Measurements from ENCODE around the gene STK17B. TPM values are rescaled to one million over a fixed set of nuclear protein-coding genes. Genes with fewer than 3 reads are reported as not detected.

STK17B gene
- total RNA-seq, 1 donor from 2014 or later, result 66.9 TPM

GRCh38 chr2:196176142-196176738 lies 4.9 kb upstream of the STK17B start:
- Histone ChIP-seq H3K27me3 (no peaks in the 10 kb centered on the region), H3K9me3 (no peaks in the 10 kb centered on the region), H3K27ac (no peak overlapping the region), H3K36me3 (no peaks in the 10 kb centered on the region), H3K4me3 (no peak overlapping the region), H3K4me1 (no peaks in the 10 kb centered on the region)
- intact Hi-C loops (cut with DNase I), result no loop called here
- TF ChIP-seq CTCF (IDR thresholded peaks at IDR 0.05), result no peak
- DNase-seq, result no peak
- no peak for ATAC-seq

GRCh38 chr2:196174404-196174803 lies 3.0 kb upstream of the STK17B start:
- TF ChIP-seq CTCF (IDR thresholded peaks at IDR 0.05), result no peak
- DNase-seq, result no peak
- ATAC-seq, result no peak
- intact Hi-C loops (cut with DNase I), result no loop called here
- Histone ChIP-seq H3K9me3 (no peaks in the 10 kb centered on the region), H3K27me3 (no peaks in the 10 kb centered on the region), H3K27ac (no peak overlapping the region), H3K4me1 (no peaks in the 10 kb centered on the region), H3K36me3 (no peaks in the 10 kb centered on the region), H3K4me3 (no peak overlapping the region)

- intact Hi-C loops (cut with DNase I), result no loop called here
Observed at GRCh38 chr2:196173505-196173904, 2.1 kb upstream of the STK17B start.

GRCh38 chr2:196172951-196173350 lies 1.6 kb upstream of the STK17B start:
- H3K4me1 ChIP-seq, result peaks cover 3% of the 10 kb centered on the region
- no peaks in the 10 kb centered on the region for H3K27me3 ChIP-seq
- H3K27ac ChIP-seq, result no peak overlapping the region
- no peak for TF ChIP-seq CTCF (IDR thresholded peaks at IDR 0.05)
- no peak for ATAC-seq
- no peak for DNase-seq
- H3K4me3 ChIP-seq, result no peak overlapping the region
- no peaks in the 10 kb centered on the region for H3K9me3 ChIP-seq
- intact Hi-C loops (cut with DNase I), result no loop called here
- H3K36me3 ChIP-seq, result no peaks in the 10 kb centered on the region

More at GRCh38 chr2:196173505-196173904, 2.1 kb upstream of the STK17B start:
- DNase-seq (no peak), ATAC-seq (no peak)
- no peaks in the 10 kb centered on the region for H3K9me3 ChIP-seq
- TF ChIP-seq CTCF (IDR thresholded peaks at IDR 0.05), result no peak
- no peaks in the 10 kb centered on the region for H3K36me3 ChIP-seq
- no peaks in the 10 kb centered on the region for H3K27me3 ChIP-seq
- H3K27ac ChIP-seq, result no peak overlapping the region
- no peaks in the 10 kb centered on the region for H3K4me1 ChIP-seq
- no peak overlapping the region for H3K4me3 ChIP-seq

GRCh38 chr2:196171946-196172345 lies 568 bp upstream of the STK17B start:
- Histone ChIP-seq H3K4me3 (peak overlapping the region; percentile 53), H3K9me3 (no peaks in the 10 kb centered on the region), H3K27ac (peak overlapping the region; percentile 76), H3K36me3 (no peaks in the 10 kb centered on the region), H3K4me1 (peaks cover 13% of the 10 kb centered on the region), H3K27me3 (no peaks in the 10 kb centered on the region)
- TF ChIP-seq CTCF (IDR thresholded peaks at IDR 0.05), result no peak
- intact Hi-C loops (cut with DNase I), result no loop called here
- no peak for ATAC-seq
- no peak for DNase-seq
